Activated CD8-positive, alpha-beta memory T cell treated with anti-CD3 and anti-CD28 coated beads, Interleukin-2, amount 50 U/mL, for 4 hours (primary cell): ENCODE data around the gene HAP1.
"Not testable (repeated sequence)": the region's sequence is repeated elsewhere in the genome, so short reads cannot be mapped to it uniquely, and the experiment has no call there.

Experiments
- DNase-seq: peaks from one replicate; pipeline ENCODE4 v3.0.0-alpha.2; 2020

Gene HAP1, protein sequence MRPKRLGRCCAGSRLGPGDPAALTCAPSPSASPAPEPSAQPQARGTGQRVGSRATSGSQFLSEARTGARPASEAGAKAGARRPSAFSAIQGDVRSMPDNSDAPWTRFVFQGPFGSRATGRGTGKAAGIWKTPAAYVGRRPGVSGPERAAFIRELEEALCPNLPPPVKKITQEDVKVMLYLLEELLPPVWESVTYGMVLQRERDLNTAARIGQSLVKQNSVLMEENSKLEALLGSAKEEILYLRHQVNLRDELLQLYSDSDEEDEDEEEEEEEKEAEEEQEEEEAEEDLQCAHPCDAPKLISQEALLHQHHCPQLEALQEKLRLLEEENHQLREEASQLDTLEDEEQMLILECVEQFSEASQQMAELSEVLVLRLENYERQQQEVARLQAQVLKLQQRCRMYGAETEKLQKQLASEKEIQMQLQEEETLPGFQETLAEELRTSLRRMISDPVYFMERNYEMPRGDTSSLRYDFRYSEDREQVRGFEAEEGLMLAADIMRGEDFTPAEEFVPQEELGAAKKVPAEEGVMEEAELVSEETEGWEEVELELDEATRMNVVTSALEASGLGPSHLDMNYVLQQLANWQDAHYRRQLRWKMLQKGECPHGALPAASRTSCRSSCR

DNA sequence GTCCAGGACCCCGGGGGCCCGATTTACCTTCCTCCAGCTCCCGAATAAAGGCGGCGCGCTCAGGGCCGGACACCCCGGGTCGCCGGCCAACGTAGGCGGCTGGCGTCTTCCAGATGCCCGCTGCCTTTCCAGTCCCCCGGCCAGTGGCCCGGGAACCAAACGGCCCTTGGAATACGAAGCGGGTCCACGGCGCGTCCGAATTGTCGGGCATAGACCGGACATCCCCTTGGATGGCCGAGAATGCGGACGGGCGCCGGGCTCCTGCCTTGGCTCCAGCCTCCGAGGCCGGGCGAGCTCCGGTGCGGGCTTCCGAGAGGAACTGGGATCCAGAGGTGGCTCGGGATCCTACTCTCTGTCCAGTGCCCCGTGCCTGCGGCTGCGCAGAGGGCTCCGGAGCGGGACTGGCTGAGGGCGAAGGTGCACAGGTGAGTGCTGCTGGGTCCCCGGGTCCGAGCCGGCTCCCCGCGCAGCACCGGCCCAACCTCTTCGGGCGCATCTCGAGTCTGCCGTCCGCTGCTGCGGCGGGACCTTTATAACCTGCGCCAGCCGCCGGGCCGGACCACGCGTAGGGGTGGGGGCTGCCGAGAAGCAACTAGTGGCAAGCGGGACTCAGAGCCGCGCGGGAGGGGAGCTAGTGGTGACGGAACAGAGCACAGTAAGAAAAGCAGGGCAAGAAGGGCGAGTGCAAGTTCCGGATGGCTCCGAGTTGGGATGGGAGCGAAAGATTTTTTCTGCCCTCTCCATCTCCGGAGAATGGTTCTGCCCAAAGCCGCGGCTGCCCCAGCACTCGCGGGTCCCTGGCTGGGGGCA lies at the start of gene HAP1:
Gene HAP1 (minus strand): TSS at position 505 of the 810 bp plus-strand sequence. CDS start 9 bp downstream, at position 496.
- no peak for DNase-seq

DNA sequence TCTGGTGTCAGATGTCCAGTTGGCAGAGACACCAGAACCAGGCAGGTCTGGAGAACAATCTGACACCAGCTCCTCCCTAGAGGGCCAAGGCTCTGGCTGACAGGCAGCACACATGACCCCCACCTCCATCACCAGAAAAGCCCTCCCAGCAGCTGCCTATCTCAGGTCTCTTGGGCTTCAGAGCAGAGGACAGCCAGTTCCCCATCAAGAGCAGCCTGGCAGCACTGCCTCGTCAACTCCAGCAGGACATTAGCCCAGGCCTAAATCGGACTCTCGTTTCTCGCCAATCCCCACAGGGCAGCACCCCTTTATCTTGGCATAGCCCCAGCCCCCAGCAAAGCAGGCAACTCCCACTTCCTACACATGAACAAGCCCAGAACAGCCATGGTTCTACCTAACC lies 47.7 kb upstream of the HAP1 start:
- no peak for DNase-seq

DNA sequence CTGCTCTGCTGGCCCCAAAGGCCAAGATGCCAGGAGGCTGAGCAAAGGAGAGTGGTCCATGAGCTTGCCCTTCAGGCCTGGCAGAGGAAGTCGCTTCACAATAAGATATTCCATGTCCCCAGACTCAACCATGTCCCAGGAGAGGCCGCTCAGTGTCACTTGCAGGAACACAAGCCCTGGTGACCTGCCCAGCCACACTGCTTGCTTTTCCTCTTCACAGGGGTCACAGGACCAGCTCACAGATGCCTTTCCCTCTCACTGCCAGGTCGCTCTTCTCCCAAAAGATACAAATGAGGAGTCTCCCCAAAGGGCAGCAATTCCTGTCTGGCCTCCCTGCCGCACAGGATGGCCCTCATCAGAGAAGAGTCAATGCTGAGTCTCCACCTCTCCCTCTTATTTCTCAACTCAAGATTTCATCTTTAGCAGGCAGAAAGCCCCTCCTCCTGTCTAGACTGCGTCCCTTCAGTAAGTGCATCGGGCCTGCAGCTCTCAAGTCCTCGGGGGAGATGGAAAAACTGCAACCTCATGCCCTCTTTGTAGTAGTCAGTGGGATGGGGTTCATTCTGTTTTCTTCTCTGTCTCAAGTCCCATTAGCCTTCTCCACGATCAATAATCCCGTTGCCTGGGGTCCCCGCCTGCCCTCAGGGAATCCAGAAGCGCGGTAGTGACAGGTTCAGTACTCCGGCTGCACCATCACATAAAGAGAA lies 47.1 kb upstream of the HAP1 start:
- no peak for DNase-seq

DNA sequence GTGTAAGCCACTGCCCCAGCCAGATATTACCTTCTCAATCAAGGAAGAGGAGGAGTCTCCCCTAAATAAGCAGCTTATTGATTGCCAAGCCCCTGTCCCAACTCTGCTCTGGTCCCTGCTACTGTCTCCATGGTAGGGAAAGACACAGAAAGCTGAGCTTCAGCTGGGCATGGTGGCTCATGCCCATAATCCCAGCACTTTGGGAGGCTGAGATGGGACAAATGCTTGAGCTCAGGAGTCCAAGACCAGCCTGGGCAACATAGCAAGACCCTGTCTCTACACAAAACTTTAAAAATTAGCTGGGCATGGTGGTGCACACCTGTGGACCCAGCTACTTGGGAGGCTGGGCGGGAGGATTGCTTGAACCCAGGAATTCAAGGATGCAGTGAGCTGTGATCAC lies 45.5 kb upstream of the HAP1 start:
- DNase-seq: no peak

DNA sequence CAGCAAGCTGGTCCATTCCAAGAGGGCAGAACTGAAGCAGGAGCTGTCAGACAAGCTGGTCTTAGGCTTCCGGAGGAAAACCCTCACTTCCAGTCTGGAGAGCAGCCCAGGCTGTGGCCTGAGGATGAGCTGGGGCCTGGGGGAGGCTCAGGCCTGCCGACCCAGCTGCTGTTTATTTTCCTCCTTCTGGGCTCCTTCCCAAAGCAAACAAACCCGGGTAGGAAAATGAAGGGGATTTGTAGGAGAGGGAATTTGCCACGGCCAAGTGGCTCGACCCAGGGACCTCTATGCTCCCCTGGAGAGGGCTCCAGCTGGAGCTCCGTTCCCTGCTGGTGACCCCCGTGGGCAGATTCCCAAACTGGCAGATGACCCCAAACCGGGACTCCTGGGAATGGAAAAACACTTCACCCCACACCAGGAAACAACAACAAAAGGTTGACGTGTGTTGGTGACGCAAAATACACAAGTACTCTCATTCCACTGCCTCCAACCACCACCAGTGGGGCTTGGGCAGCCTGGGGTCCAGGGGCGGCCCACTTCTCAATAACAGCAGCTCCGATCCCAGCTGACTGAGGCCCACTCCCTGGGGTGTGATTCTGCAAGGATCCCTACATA lies 43.2 kb upstream of the HAP1 start:
- DNase-seq: no peak

DNA sequence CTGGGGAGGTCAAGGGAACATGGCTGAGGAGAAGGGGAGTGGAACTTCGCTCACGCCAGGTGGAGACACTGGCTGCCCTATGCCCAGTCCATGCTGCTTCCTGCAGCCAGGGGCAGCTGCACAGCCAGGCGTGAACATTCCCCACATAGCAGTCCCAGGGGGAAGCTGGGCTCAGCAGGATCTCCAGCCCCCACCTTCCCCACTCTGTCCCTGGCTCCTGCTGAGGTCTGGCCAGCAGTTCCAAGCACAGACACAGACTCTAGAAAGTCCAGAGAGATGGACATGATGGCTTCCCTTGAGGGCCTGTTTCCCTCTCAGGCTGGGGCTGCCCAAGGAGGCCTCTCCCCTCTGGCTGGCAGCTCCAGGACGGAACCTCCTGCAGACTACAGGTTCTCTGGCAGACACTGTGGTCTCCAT lies 42.7 kb upstream of the HAP1 start:
- DNase-seq: no peak

DNA sequence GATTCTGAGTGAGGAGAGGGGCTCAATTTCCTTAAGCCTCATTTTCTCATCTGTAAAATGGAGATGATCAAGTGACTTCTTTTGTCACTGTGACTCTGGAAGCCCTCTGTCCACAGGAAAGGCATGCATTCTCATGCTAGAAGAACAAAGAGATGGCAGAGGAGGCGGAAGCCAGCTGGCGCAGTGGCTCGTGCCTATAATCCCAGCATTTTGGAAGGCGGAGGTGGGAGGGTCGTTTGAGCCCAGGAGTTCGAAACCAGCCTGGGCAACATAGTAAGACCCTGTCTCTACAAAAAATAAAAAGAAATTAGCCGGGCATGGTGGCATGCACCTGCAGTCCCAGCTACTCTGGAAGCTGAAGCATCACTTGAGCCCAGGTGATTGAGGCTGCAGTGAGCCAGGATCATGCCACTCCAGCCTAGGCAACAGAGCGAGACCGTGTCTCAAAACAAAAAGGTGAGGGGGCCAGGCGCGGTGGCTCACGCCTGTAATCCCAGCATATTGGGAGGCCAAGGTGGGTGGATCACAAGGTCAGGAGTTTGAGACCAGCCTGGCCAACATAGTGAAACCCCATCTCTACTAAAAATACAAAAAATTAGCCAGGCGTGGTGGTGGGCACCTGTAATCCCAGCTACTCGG lies 41.9 kb upstream of the HAP1 start:
- DNase-seq: not testable (repeated sequence)

DNA sequence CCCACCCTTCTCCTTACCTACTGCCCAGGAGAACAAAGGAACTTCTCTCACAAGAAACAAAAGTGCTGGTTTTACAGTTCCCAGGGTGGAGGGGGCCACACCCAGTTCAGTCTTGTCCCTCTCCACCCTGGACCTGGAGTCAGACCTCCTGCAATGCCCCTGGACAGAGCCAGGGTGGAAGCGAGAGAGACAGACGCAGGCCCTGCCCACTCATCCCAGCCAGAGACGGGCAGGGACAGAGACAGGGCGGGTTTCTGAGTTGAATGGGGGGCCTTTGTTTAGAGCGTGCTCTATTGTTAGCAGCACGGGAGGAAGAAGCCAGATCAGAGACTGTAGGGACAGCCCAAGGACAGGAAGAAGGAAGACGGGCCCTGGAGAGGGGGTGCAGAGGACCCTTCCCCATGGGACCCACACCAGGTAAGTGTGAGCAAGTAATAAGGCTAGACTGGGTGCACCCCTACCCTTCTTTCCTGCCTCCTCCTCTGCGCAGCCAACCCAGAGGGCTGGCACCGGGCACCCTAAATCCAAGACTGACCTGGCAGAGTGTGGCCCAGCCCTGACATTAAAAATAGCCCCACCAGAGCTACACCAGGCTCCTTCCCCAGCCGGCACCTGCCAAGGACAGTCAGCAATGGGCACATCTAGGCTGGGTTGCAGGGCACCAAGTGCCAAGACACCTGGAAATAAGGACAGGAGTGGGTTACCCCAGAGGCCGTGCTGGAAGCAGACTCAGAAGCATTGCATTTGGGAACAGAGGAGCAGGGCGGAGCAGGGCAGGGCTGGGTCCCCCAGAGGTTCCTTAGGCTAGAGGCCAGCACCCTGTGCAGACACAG lies 41.2 kb upstream of the HAP1 start:
- DNase-seq: no peak

DNA sequence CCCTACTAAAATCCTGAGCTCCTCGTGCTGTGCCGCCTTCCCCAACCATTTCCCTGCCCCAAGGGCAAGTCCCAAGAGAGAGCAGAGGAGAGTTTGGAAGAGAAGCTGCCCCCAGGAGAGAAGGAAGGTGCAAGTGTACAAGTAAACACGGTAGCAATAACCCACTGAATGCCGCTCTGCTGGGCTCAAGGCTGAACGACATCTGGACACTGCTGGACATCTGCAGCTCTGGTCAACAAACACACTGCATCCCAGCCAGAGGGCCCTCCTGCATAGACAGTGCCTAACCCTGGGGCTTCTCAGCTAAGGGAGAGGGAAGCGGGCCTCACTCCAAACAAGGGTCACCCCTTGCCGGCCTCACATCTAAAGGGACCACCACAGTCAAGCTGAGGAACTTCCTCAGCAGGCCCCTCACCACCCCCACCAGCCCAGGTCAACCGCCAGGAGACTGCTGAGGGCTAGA lies 39.3 kb upstream of the HAP1 start:
- DNase-seq: no peak

DNA sequence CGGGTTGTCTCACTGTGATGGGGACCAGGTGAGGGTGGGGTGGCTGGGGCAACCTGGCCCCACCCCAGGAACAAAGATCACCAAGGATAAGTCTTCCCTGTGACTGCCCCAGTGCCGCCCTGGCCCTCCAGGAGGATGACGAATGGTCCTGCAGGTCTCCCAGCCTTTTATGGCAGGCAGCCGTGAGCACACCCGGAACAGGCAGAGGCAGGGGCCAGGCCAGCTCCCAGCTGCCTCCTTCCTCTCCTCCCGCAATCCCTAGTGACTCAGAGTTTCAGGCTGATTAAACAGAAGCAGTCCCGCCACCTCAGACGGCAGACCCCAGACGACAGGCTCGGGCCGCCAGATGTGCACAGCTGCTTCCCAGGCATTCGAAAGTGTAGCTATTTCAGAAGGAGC lies 38.7 kb upstream of the HAP1 start:
- DNase-seq: no peak

DNA sequence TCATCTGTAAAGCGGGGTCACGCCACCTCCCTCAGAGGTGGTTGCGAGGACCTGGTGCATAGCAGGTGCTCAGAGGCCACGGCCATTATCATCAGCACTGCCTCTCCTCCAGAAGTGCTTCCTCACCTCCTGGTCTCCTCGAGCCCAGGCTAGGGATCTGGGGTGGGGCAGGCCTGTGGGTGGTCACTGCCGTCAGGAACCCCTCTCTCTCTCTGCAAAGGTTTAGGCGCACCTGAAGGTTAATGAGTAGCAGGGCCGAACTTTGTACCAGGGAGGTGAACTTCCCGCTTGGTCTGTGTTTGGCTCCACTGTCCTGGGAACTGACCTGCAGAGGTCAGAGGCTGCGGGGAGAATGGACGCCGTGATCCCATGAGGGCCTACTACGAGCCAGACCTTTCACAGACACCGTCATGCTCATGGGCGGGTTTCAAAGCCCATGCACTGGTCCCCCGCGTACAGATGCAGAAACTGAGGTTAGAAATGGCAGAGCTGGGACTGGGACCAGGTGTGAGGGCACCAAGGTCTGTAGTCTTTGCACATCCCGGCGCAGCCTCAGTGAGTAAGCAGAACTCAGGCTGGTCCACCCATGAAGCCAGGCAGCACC lies 38.2 kb upstream of the HAP1 start:
- DNase-seq: no peak

DNA sequence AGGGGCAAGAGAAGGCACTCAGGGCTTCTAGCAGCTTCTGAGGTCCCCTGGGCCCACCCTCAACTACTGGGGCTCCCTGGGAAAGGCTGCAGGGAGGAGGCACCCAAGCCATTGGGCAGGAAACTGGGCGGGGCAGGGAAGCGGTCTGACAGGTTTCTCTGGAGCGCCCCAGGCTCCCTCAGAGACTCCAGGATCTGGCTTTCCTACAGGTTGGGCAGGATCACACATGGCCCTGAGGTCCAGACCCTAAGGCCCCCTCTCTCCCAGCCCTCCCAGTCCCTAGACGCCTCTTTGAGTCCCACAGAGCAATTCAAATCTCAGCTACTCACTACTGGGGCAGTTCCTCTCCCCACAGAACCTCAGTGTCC lies 37.8 kb upstream of the HAP1 start:
- DNase-seq: no peak

DNA sequence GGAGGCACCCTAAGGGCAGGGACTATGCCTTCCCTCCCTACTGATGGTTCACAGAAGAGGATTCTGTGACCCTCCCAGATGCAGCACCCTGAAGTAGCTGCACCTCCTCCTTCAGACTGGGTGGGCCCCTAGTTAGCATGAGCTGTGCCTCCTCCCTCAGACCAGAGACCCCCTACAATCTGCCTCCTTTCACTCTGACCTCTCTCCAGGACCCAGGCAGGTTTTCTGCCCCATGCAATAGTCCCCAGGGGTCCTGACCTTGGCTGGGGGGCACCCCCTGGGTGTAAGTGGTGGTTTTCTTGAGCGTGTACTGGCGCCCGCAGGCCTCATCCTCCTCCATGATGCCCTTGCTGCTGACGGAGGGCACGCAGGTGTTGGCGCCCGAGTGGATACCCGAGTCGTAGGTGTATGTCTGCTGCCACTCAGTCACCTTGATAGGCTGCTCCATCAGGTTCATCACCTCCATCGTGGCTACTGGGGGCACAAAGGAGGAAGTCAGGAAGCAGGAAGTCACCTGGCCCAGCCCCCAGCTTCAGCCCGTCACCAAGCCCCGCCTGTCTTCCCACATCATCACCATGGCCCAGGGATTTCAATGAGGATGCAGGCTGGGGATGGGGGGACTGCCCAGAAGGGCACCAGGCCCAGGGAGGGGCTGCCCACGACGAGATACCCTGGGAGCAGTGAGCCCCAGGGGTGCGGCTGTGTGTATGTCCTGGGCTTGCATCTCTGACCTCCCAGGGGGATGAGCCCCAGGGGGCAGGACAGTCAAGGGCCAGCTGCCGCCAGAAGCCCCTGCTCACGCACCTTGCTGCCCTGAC lies 37.2 kb upstream of the HAP1 start:
- DNase-seq: no peak

DNA sequence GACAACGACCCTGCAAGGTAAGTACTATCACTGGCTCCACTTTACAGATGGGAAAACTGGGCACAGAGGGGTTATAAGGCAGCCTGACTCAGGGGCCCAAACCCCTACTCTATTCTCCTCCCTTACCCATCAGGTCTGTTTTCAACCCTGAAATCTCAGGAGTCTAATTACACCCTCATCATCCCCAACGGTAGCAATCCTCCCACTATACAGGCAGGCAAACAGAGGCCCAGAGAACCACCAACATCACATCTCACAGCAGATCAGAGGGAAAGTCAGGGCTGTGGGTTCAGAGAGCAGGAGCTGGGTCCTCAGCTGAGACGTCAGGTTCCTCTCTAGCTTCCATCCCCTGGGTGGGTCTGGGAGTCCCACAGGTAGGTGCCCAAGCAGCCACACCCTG lies 35.5 kb upstream of the HAP1 start:
- DNase-seq: no peak

DNA sequence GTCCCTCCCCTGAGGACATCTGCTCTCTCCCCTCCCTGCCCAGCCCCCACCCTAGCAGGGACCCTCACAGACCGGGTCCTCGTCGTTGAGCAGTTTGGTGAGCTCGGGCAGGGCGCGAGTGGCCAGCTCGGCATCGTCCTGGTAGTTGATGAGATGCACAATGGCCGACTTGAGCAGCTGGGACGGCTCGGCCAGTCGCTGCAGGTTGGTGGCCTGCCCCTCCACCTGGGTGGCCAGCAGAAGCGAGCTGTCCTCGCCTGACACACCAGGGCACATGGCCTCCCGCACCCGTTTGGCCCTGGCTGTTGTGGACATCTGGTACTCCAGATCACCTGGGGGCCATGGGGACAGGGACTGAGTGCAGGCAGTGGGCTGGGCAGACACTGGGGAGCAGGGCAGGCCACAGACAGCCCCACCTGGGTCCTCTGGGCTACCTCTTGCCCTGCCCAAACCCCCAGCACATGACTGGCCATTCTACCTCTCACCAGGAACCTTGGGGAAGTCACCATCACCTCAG lies 35.0 kb upstream of the HAP1 start:
- DNase-seq: no peak

DNA sequence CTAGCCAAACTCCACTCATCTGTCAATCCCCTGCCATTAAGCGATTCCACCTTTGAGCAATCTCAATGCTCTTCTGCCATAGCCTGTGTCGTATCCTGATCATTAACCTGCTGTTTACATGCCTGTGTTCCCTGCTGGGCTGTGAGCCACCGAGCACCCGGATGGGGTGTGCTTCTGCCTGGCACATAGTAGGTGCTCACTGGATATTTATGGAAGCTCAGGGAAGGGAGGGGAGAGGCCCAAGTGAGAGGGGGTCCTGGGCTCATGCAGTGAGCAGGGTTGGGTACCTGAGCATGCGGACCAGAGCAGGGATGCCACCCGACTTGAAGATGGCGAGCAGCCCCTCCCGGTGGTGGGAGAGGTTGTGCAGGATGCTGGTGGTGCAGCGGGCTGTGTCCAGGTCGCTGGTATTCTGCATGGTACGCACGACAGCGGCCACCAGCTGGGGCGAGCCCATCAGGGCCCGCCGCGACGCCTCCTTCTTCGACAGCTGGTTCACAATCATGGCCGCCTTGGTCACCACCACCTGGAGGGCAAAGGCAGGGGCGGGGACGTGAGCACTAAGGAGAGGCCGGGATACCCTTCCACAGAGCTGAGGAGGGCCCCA lies 34.3 kb upstream of the HAP1 start:
- DNase-seq: no peak

DNA sequence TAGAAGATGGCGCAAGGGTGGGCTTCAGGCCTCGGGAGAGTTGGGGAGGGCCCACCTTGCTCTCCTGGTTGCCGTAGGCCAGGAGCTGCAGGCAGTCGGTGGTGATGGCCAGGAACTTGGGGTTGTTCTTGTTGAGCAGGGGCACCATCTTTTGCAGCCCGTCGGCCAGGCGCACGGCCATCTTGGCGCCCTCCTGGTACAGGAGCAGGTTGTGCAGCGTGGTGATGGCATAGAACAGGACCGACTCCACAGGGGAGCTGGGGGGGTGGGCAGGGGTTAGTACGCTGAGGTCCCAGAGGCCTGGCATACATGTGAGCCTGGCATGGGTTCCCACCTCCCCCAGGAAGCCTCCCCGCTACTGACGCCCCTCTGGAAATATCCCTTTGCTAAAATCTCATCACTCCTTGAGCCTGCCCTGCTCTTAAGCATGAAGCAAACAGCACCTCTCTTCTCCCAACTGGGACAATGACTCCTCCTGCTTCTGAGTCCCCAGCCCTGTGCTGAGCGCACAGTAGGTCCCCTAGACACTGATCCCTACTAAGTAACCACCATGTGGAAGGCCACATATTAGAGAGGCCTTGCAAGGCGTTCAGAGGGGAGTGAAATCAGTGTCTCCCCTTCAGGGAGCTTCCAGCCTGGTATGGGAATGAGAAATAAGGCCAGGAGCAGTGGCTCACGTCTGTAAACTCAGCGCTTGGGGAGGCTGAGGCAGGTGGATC lies 33.0 kb upstream of the HAP1 start:
- DNase-seq: no peak

DNA sequence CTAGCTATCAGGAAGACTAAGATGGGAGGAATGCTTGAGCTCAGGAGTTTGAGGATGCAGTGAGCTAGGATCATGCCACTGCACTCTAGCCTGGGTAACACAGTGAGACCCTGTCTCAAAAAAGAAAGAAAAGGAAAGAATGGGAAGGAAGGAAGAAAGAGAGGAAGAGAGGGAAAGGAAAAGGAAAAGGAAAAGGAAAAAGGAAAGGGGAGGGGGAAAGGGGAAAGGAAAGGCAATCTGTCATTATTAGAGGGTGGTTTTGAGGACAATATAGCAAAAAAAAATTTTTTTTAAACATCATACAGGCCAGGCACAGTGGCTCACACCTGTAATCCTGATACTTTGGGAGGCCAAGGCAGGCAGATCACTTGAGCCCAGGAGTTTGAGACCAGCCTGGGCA lies 31.7 kb upstream of the HAP1 start:
- no peak for DNase-seq
